GM23338 (cell line): ENCODE measurements around the gene CLRN2. TPM values are rescaled to one million over a fixed set of nuclear protein-coding genes. Genes with fewer than 3 reads are reported as not detected.
A peak's percentile ranks its signal among the peaks of the same experiment; 100 is the strongest.

Experiments
- ATAC-seq: fragments of 200-7000 bp; cut with Tn5 transposase; 3 replicates; pipeline ENCODE4 v1.9.1; 2020
- DNase-seq: peaks from one replicate; pipeline ENCODE4 v3.0.0-alpha.2; 2015; ENCODE audit warnings: low spot score
- H2AFZ ChIP-seq: fragments of 200-600 bp; sonication (generic); 2 replicates; pipeline ENCODE4 v1.8.0; 2016; ENCODE audit warnings: antibody characterized with exemption, mild to moderate bottlenecking, moderate library complexity
- H3F3A ChIP-seq: fragments of 200-600 bp; sonication (generic); replicated peaks from 2 replicates; pipeline ENCODE4 v1.8.0; 2017; ENCODE audit warnings: antibody characterized with exemption, mixed run types, low read depth
- H3K27ac ChIP-seq: fragments of 200-600 bp; sonication (generic); 2 replicates; pipeline ENCODE4 v1.6.1; 2016; ENCODE audit warnings: low read depth
- H3K27me3 ChIP-seq: fragments of 200-600 bp; sonication (generic); 2 replicates; pipeline ENCODE4 v1.8.0; 2016; ENCODE audit warnings: mild to moderate bottlenecking, mixed run types, moderate library complexity; ENCODE audit not compliant: insufficient read depth
- H3K36me3 ChIP-seq: fragments of 200-600 bp; sonication (generic); 2 replicates; pipeline ENCODE4 v1.8.0; 2016; ENCODE audit warnings: mild to moderate bottlenecking; ENCODE audit not compliant: insufficient read depth
- H3K4me1 ChIP-seq: fragments of 200-600 bp; sonication (generic); 2 replicates; pipeline ENCODE4 v1.8.0; 2016; ENCODE audit warnings: mild to moderate bottlenecking, moderate library complexity; ENCODE audit not compliant: insufficient read depth
- H3K4me2 ChIP-seq: fragments of 200-600 bp; sonication (generic); 2 replicates; pipeline ENCODE4 v1.7.1; 2017; ENCODE audit warnings: mixed run types
- H3K4me3 ChIP-seq: fragments of 200-600 bp; sonication (generic); 2 replicates; pipeline ENCODE4 v1.6.1; 2016; ENCODE audit warnings: mixed run types
- H3K79me2 ChIP-seq: fragments of 200-600 bp; sonication (generic); replicated peaks from 2 replicates; pipeline ENCODE4 v1.8.0; 2017; ENCODE audit warnings: mild to moderate bottlenecking; ENCODE audit not compliant: insufficient read depth
- H3K9me2 ChIP-seq: fragments of 200-600 bp; sonication (generic); 2 replicates; pipeline ENCODE4 v1.8.0; 2017; ENCODE audit not compliant: insufficient read depth
- H4K20me1 ChIP-seq: fragments of 200-600 bp; sonication (generic); replicated peaks from 2 replicates; pipeline ENCODE4 v1.8.0; 2017; ENCODE audit warnings: mild to moderate bottlenecking; ENCODE audit not compliant: insufficient read depth
- H3K27ac Mint-ChIP-seq: 2 replicates; pipeline ENCODE4 v1.8.0; 2020; ENCODE audit warnings: inconsistent platforms, mild to moderate bottlenecking, moderate library complexity, mixed read lengths
- H3K27me3 Mint-ChIP-seq: 3 replicates; pipeline ENCODE4 v1.8.0; 2022; ENCODE audit warnings: low read depth, mild to moderate bottlenecking, moderate library complexity, mixed read lengths, inconsistent platforms; ENCODE audit not compliant: insufficient read depth, poor library complexity
- H3K36me3 Mint-ChIP-seq: 3 replicates; pipeline ENCODE4 v1.8.0; 2021; ENCODE audit warnings: low read depth, mild to moderate bottlenecking, inconsistent platforms, moderate library complexity, mixed read lengths
- H3K4me1 Mint-ChIP-seq: 3 replicates; pipeline ENCODE4 v1.8.0; 2020; ENCODE audit warnings: mild to moderate bottlenecking, inconsistent platforms, mixed read lengths
- H3K4me3 Mint-ChIP-seq: 3 replicates; pipeline ENCODE4 v1.8.0; 2021; ENCODE audit warnings: moderate library complexity, mild to moderate bottlenecking, inconsistent platforms, mixed read lengths
- H3K9me3 Mint-ChIP-seq: 3 replicates; pipeline ENCODE4 v1.8.0; 2020; ENCODE audit warnings: moderate library complexity, mild to moderate bottlenecking, inconsistent platforms, mixed read lengths
- CREB1 ChIP-seq: fragments of 250-450 bp; sonication (Bioruptor Pico); IDR thresholded peaks from 2 replicates; pipeline ENCODE4 v1.5.0; 2020; ENCODE audit warnings: low read depth, mild to moderate bottlenecking, moderate library complexity
- CTCF ChIP-seq, 2 experiments: fragments of 200-600 bp in 1 of 2; sonication (generic) in 1 of 2; conservative IDR thresholded peaks; 2 replicates each; pipeline versions ENCODE4 v1.5.1 to v1.6.1; 2016 to 2017; ENCODE audit warnings: antibody characterized with exemption in 2 of 2, low read depth in 2 of 2, mild to moderate bottlenecking in 2 of 2, moderate library complexity in 1 of 2
- ETS1 ChIP-seq: IDR thresholded peaks from 2 replicates; pipeline ENCODE4 v1.6.1; 2016; ENCODE audit warnings: antibody characterized with exemption
- NANOG ChIP-seq: IDR thresholded peaks from 2 replicates; pipeline ENCODE4 v1.6.1; 2016; ENCODE audit warnings: antibody characterized with exemption, borderline replicate concordance
- POLR2AphosphoS5 ChIP-seq: IDR thresholded peaks from 2 replicates; pipeline ENCODE4 v1.6.1; 2016; ENCODE audit warnings: antibody characterized with exemption, low read depth
- STAT1 ChIP-seq: IDR thresholded peaks from one replicate; pipeline ENCODE4 v1.6.1; 2016; ENCODE audit warnings: antibody characterized with exemption; ENCODE audit not compliant: unreplicated experiment
- ZNF114 ChIP-seq: fragments of 250-450 bp; sonication (Bioruptor Pico); IDR thresholded peaks from 2 replicates; pipeline ENCODE4 v1.5.0; 2020; ENCODE audit warnings: mild to moderate bottlenecking, moderate library complexity
- ZNF331 ChIP-seq: fragments of 250-450 bp; sonication (Bioruptor Pico); IDR thresholded peaks from 2 replicates; pipeline ENCODE4 v1.5.0; 2020; ENCODE audit warnings: low read depth, mild to moderate bottlenecking, moderate library complexity
- ZNF462 ChIP-seq: fragments of 250-450 bp; sonication (Bioruptor Pico); IDR thresholded peaks from 2 replicates; pipeline ENCODE4 v1.5.0; 2020; ENCODE audit warnings: mild to moderate bottlenecking, moderate library complexity
- polyA plus RNA-seq: library from polyadenylated mRNA; unstranded; fragments of >200 nt; fragmentation: Nextera tagmentation; extraction: Ambion mirVana; gene quantifications from 2 replicates; pipeline ENCODE4 v1.2.1, GENCODE V29; 2016
- total RNA-seq: library from RNA; depleted of rRNA; stranded (reverse); fragments of >200 nt; shearing (Covaris generic); gene quantifications from 2 replicates; pipeline ENCODE4 v1.2.3, GENCODE V29; 2014

CLRN2 gene
- total and polyA plus RNA-seq, 2 experiments from 2014 or later, result not detected

GRCh38 chr4:17523662-17524061 lies 8.7 kb downstream of the CLRN2 start (continued):
- TF ChIP-seq CTCF (conservative IDR thresholded peaks at IDR 0.05; ENCODE audit: low read depth in 2 of 2), result no peak
- no peak for TF ChIP-seq ETS1

DNA sequence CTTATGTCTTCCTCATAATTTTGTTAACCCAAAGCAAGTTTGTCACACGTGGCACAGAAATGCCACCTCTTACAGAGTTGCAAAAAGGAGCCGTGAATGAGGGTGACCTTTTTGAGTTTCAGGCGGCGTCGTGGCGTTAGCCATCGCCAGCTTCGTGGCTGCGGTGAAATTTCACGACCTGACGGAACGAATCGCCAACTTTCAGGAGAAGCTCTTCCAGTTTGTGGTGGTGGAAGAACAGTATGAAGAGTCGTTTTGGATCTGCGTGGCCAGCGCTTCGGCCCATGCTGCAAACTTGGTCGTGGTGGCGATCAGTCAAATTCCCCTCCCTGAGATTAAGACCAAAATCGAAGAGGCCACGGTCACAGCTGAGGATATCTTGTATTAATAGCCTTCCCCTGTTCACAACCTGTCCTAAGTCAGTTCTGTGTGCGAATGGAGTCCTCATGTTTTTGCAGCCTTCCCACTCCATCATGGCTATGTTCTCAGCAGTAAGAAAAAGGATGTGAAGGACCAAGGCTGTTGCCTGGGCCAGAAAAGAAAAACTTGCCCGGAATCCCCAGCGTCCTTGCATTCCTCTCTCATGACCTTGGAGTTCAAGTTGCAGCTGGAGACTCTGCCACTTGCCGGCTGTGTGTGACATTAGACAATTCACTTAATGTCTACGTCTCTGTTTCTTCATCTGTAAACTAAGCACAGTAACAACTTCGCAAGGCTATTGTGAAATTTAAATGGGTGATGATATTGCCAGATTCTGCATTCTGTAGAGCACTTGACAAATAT lies 11.9 kb downstream of the CLRN2 start:
- Histone ChIP-seq H3K4me2 (no peak overlapping the region), H3K4me1 (no peaks in the 10 kb centered on the region), H3F3A (no peaks in the 10 kb centered on the region), H3K27ac (no peak overlapping the region), H2AFZ (peak overlapping the region; percentile 72), H3K4me3 (no peak overlapping the region), H4K20me1 (no peaks in the 10 kb centered on the region), H3K27me3 (no peaks in the 10 kb centered on the region), H3K9me2 (no peaks in the 10 kb centered on the region; the same call in 1 of the 2 replicates), H3K36me3 (no peaks in the 10 kb centered on the region), H3K79me2 (no peaks in the 10 kb centered on the region)
- DNase-seq (no peak), ATAC-seq (no peak)
- no peaks in the 10 kb centered on the region for H3K36me3 Mint-ChIP-seq
- no peaks in the 10 kb centered on the region for H3K9me3 Mint-ChIP-seq
- H3K4me1 Mint-ChIP-seq, result 0 out of 3 replicates have a peak, but pooled peaks cover 3% of the 10 kb centered on the region
- no peak overlapping the region for H3K27ac Mint-ChIP-seq
- no peak overlapping the region for H3K4me3 Mint-ChIP-seq
- H3K27me3 Mint-ChIP-seq, result peaks cover 2% of the 10 kb centered on the region
- no peak for TF ChIP-seq ETS1
- TF ChIP-seq ZNF462, result no peak
- no peak for TF ChIP-seq CREB1
- TF ChIP-seq POLR2AphosphoS5, result no peak
- no peak for TF ChIP-seq CTCF (conservative IDR thresholded peaks at IDR 0.05; ENCODE audit: low read depth in 2 of 2)
- no peak for TF ChIP-seq STAT1
- TF ChIP-seq ZNF114, result no peak
- no peak for TF ChIP-seq NANOG
- no peak for TF ChIP-seq ZNF331 (CRISPR knock-in tag)
